ENCODE measurements around the gene SCAMP4. TPM values are rescaled to one million over a fixed set of nuclear protein-coding genes. Genes with fewer than 3 reads are reported as not detected.
"Not testable (repeated sequence)": the region's sequence is repeated elsewhere in the genome, so short reads cannot be mapped to it uniquely, and the experiment has no call there.

The SCAMP4 gene
- total RNA-seq, 1 donor from 2014 or later: 75.8 TPM

DNA sequence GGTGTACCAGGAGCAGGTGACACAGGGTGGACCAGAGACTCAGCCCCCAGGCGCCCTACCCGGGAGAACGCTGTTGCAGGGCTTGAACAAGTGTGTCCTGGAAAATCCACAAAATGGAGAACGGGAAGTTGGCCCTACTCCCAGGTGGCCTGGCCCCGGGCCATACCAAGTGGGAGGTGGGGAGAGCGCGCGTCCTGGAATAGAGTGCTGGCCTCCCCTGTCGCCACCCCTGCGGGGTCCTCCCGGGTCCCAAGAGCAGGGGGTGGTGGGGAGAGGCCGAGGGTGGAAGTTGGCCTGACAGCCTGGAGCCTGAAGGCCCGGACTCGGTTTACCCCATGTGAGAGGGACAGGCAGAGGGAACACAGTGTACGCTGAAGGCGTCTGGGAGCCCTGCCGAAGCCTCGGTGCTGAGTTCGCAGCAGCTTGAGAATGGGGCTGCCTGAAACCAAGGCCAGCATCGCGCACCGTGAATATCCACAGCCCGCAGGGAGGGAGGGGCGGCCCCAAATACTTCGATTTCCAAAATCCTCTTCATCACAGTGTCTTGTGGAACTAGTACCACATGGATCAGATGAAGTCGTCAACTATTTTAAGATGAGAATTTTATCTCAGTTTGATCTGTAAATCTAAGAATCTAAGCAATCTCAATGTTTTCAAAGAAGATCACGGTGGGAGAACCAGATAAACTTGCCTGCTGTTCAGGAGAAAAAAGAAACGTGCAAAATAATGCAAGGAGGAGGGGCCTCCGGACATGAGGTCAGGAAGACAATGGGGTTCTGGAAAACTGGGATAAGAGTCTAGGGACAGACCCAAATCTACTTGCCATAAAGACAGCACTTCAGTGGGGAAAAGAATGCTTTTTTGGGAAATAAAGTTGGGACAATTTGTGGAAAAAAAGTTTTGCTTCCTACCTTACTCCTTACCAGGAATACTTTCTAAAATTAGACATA is 31.4 kb upstream of the SCAMP4 start:
- H3K27ac Mint-ChIP-seq (ENCODE audit: unreplicated experiment): peak overlapping the region; percentile 91
- TF ChIP-seq, protein P1, sequence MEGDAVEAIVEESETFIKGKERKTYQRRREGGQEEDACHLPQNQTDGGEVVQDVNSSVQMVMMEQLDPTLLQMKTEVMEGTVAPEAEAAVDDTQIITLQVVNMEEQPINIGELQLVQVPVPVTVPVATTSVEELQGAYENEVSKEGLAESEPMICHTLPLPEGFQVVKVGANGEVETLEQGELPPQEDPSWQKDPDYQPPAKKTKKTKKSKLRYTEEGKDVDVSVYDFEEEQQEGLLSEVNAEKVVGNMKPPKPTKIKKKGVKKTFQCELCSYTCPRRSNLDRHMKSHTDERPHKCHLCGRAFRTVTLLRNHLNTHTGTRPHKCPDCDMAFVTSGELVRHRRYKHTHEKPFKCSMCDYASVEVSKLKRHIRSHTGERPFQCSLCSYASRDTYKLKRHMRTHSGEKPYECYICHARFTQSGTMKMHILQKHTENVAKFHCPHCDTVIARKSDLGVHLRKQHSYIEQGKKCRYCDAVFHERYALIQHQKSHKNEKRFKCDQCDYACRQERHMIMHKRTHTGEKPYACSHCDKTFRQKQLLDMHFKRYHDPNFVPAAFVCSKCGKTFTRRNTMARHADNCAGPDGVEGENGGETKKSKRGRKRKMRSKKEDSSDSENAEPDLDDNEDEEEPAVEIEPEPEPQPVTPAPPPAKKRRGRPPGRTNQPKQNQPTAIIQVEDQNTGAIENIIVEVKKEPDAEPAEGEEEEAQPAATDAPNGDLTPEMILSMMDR (IDR thresholded peaks at IDR 0.05): no peak
- H3K36me3 Mint-ChIP-seq (ENCODE audit: unreplicated experiment): no peaks in the 10 kb centered on the region

DNA sequence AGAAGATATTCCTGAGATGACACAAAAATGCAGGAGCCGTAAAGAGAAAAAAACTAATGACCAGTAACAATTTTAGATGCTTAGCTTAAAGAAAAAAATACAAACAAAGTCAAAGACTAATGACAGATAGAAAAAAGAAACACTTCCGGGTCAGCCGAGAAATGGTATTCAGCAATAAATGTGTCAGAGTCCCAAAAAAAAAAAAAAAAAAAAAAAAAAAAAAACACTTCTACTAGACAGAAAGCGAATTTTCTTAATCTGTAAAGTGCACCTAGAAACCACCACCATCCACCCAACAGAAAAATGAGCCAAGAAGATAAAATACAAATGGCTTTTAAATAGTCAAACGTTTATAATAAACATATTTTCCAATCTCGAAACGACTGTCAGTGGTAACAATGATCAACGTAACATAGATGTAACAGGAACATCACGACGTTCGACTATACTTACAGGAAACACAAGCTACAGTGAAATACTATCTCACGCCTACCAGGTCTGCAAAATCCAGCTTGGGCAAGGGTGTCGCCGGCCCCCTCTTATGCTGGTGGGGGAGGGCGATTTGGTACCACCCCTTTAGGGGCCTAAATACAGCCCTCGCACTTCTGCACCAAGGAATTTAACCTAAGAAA is 30.5 kb upstream of the SCAMP4 start:
- Mint-ChIP-seq H3K4me3 (ENCODE audit: unreplicated experiment) (peak overlapping the region; percentile 97), H3K36me3 (ENCODE audit: unreplicated experiment) (no peaks in the 10 kb centered on the region), H3K4me1 (ENCODE audit: unreplicated experiment) (peaks cover 22% of the 10 kb centered on the region), H3K9me3 (ENCODE audit: unreplicated experiment) (no peaks in the 10 kb centered on the region), H3K27me3 (ENCODE audit: unreplicated experiment) (no peaks in the 10 kb centered on the region), H3K27ac (ENCODE audit: unreplicated experiment) (peak overlapping the region; percentile 91)
- TF ChIP-seq, protein P1 (IDR thresholded peaks at IDR 0.05): no peak
- DNase-seq (ENCODE audit: extremely low spot score, unreplicated experiment): no peak

More for the DNA sequence above, 31.4 kb upstream of the SCAMP4 start:
- peaks cover 22% of the 10 kb centered on the region for H3K4me1 Mint-ChIP-seq (ENCODE audit: unreplicated experiment)
- no peaks in the 10 kb centered on the region for H3K9me3 Mint-ChIP-seq (ENCODE audit: unreplicated experiment)
- no peaks in the 10 kb centered on the region for H3K27me3 Mint-ChIP-seq (ENCODE audit: unreplicated experiment)
- no peak for DNase-seq (ENCODE audit: extremely low spot score, unreplicated experiment)
- peak overlapping the region; percentile 97 for H3K4me3 Mint-ChIP-seq (ENCODE audit: unreplicated experiment)

DNA sequence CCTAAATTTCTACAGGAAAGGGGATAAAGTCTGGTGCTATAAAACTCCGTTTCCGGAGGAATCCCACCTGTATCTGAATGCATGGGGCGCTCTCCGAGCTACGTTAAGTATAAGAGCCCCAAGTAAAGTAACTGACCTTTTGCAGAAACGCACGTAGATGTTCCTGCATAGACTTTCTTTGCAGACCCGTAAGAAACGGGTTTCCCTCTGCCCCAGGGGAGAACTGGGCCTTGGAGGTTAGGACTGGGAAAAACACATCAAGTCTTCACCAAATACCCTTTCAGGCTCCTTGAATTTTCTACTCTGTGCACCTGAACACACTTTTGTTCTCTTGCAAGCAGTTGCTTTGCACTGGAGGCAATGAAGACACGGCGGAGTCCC is 29.9 kb upstream of the SCAMP4 start:
- peak overlapping the region; percentile 91 for H3K27ac Mint-ChIP-seq (ENCODE audit: unreplicated experiment)
- H3K36me3 Mint-ChIP-seq (ENCODE audit: unreplicated experiment); H3K27me3 Mint-ChIP-seq (ENCODE audit: unreplicated experiment); DNase-seq (ENCODE audit: extremely low spot score, unreplicated experiment); H3K9me3 Mint-ChIP-seq (ENCODE audit: unreplicated experiment): not testable (repeated sequence)
- peak overlapping the region; percentile 97 for H3K4me3 Mint-ChIP-seq (ENCODE audit: unreplicated experiment)
- peaks cover 22% of the 10 kb centered on the region for H3K4me1 Mint-ChIP-seq (ENCODE audit: unreplicated experiment)

DNA sequence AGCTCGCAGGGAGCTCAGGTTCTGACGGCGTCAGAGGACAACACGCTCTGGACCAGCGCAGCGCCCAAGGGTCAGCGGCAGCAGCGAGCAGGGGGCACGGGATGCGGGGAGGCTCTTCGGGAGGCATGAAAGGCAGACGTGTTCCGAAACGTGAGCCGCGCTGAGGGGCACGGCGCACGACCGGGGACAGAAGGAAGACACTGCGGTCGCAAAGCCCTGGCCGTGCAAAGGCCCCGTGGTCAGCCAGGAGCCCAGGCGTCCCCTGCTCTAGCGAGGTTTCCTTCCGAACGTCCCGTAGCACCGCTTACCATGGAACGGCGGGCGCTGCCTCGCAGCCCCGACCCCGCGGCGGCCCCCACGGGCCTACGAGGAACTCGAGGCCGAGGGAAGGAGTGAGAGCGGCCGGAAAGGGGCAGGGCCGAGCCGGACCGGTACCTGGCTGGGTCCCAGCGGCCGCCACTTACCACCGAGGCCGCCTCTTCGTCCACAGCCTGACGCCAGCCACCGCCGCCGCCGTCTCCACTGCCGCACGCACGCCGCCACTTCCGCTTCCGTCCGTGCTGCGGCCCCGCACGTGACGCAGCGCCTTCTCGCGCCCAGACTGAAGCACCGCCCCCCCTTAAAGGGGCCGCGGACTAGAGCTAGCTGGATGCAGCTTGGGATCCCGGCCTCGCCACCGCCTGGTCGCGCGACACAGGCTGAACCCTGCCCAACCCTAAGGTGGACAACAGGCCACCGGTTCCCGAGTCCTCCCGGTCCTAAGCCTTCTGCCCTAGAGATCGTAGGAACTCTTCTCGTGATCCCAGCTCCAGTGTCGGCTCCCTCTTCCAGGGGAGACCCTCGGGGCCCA is 29.3 kb upstream of the SCAMP4 start:
- no peaks in the 10 kb centered on the region for H3K9me3 Mint-ChIP-seq (ENCODE audit: unreplicated experiment)
- peak overlapping the region; percentile 91 for H3K27ac Mint-ChIP-seq (ENCODE audit: unreplicated experiment)
- no peaks in the 10 kb centered on the region for H3K27me3 Mint-ChIP-seq (ENCODE audit: unreplicated experiment)

DNA sequence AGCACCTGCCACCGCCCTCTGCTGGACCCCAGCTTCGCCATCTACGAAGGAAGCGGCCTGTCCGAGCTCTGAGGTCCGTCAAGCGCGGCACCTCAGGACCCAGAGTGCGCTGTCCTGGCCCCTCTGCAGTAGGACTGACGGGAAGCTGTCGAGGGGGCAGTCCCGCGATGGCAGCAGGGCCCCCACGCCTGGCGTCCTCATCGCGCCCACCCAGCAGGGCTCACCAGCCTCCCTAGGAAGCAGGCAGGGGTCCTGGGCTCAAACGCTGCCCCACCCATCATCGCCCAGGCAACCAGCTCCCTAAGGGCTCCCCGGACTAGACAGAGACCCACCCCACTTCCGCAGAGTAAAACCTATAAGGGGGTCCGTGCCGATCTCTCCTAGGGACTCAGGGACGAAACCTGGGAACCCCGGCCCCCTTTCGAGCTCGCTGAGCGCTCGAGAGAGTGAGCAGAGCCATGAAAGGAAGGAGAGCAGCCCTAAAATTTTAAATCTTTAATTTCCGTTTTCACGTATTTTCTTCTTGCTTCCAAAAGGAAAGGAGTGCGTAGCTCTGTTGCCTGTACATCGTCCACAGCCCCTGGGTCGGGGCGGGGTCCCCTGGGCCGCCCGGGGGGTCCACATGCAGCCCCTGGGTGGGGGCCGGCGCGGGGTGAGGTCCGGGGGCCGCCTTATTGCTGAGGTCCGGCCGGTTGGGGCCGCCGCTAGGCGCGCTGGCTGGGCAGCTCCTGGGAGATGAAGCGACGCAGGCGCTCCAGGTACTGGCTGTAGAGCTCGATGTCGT is 28.5 kb upstream of the SCAMP4 start:
- H3K27me3 Mint-ChIP-seq (ENCODE audit: unreplicated experiment); H3K36me3 Mint-ChIP-seq (ENCODE audit: unreplicated experiment); DNase-seq (ENCODE audit: extremely low spot score, unreplicated experiment); H3K9me3 Mint-ChIP-seq (ENCODE audit: unreplicated experiment): not testable (repeated sequence)
- peaks cover 22% of the 10 kb centered on the region for H3K4me1 Mint-ChIP-seq (ENCODE audit: unreplicated experiment)
- H3K4me3 Mint-ChIP-seq (ENCODE audit: unreplicated experiment): peak overlapping the region; percentile 97
- H3K27ac Mint-ChIP-seq (ENCODE audit: unreplicated experiment): peak overlapping the region; percentile 91

More for the DNA sequence above, 29.3 kb upstream of the SCAMP4 start:
- peak overlapping the region; percentile 97 for H3K4me3 Mint-ChIP-seq (ENCODE audit: unreplicated experiment)
- DNase-seq (ENCODE audit: extremely low spot score, unreplicated experiment): peak; percentile 96
- TF ChIP-seq, protein P1 (IDR thresholded peaks at IDR 0.05): no peak
- peaks cover 22% of the 10 kb centered on the region for H3K4me1 Mint-ChIP-seq (ENCODE audit: unreplicated experiment)
- H3K36me3 Mint-ChIP-seq (ENCODE audit: unreplicated experiment): no peaks in the 10 kb centered on the region

GRCh38 chr19:1877280-1877660 is 27.9 kb upstream of the SCAMP4 start:
- H3K36me3 Mint-ChIP-seq (ENCODE audit: unreplicated experiment); DNase-seq (ENCODE audit: extremely low spot score, unreplicated experiment); H3K27ac Mint-ChIP-seq (ENCODE audit: unreplicated experiment); H3K9me3 Mint-ChIP-seq (ENCODE audit: unreplicated experiment); H3K27me3 Mint-ChIP-seq (ENCODE audit: unreplicated experiment); H3K4me3 Mint-ChIP-seq (ENCODE audit: unreplicated experiment): not testable (repeated sequence)
- peaks cover 24% of the 10 kb centered on the region for H3K4me1 Mint-ChIP-seq (ENCODE audit: unreplicated experiment)

- peaks cover 38% of the 10 kb centered on the region for H3K4me1 Mint-ChIP-seq (ENCODE audit: unreplicated experiment)
- not testable (repeated sequence) for H3K36me3 Mint-ChIP-seq (ENCODE audit: unreplicated experiment); H3K9me3 Mint-ChIP-seq (ENCODE audit: unreplicated experiment); DNase-seq (ENCODE audit: extremely low spot score, unreplicated experiment); H3K4me3 Mint-ChIP-seq (ENCODE audit: unreplicated experiment); H3K27me3 Mint-ChIP-seq (ENCODE audit: unreplicated experiment); H3K27ac Mint-ChIP-seq (ENCODE audit: unreplicated experiment)
These were observed 26.6 kb upstream of the SCAMP4 start for GRCh38 chr19:1878583-1878982.

- H3K4me3 Mint-ChIP-seq (ENCODE audit: unreplicated experiment); H3K27ac Mint-ChIP-seq (ENCODE audit: unreplicated experiment): not testable (repeated sequence)
These were observed 25.2 kb upstream of the SCAMP4 start for GRCh38 chr19:1879982-1880381.

More at GRCh38 chr19:1879982-1880381, 25.2 kb upstream of the SCAMP4 start:
- H3K36me3 Mint-ChIP-seq (ENCODE audit: unreplicated experiment); DNase-seq (ENCODE audit: extremely low spot score, unreplicated experiment); H3K27me3 Mint-ChIP-seq (ENCODE audit: unreplicated experiment); H3K9me3 Mint-ChIP-seq (ENCODE audit: unreplicated experiment): not testable (repeated sequence)
- H3K4me1 Mint-ChIP-seq (ENCODE audit: unreplicated experiment): peaks cover 36% of the 10 kb centered on the region

All from osteocyte (in vitro differentiated cells).